ENCODE data around the gene IARS1. TPM values are rescaled to one million over a fixed set of nuclear protein-coding genes. Genes with fewer than 3 reads are reported as not detected.

Gene IARS1
- polyA plus RNA-seq, 1 of the 3 experiments (the other 2 are of a cell fraction): 30.4 TPM

- Histone ChIP-seq H3K36me3 (replicated peaks in 1 of 2; ENCODE audit: control insufficient read depth in 1 of 2, insufficient read depth in 2 of 2, low read length in 1 of 2) (peaks cover 52 to 62% of the 10 kb centered on the region in 2 experiments), H3K4me3 (ENCODE audit: low read depth in 2 of 2, low read length in 1 of 2) (no peak overlapping the region)
- 96% methylated on average over 3 of the region's 3 CpGs for WGBS (ENCODE audit: low lambda C conversion rate)
These were observed 4.1 kb upstream of the IARS1 start for GRCh38 chr9:92297611-92298010.

More at GRCh38 chr9:92297611-92298010, 4.1 kb upstream of the IARS1 start:
- TF ChIP-seq MAX (IDR thresholded peaks at IDR 0.05; ENCODE audit: low read depth): no peak
- no peak for TF ChIP-seq TAF1 (IDR thresholded peaks at IDR 0.05; ENCODE audit: borderline replicate concordance, low read depth, low read length)
- no peak for TF ChIP-seq ZBTB33 (IDR thresholded peaks at IDR 0.05; ENCODE audit: borderline replicate concordance, low read depth)
- TF ChIP-seq RCOR1 (IDR thresholded peaks at IDR 0.05; ENCODE audit: low read length): no peak
- TF ChIP-seq POLR2AphosphoS5 (IDR thresholded peaks at IDR 0.05; ENCODE audit: low read depth, low read length): no peak
- no peak for TF ChIP-seq USF2 (IDR thresholded peaks at IDR 0.05; ENCODE audit: borderline replicate concordance, low read depth, low read length)
- no peak for TF ChIP-seq RXRA (IDR thresholded peaks at IDR 0.05; ENCODE audit: borderline replicate concordance, low read depth)
- no peak for TF ChIP-seq RFX5 (IDR thresholded peaks at IDR 0.05; ENCODE audit: low read length)
- TF ChIP-seq RAD21 (IDR thresholded peaks at IDR 0.05; ENCODE audit: low read length): no peak
- no peak for TF ChIP-seq ELF1 (IDR thresholded peaks at IDR 0.05)
- TF ChIP-seq MXI1 (IDR thresholded peaks at IDR 0.05; ENCODE audit: low read depth, low read length): no peak
- no peak for TF ChIP-seq TEAD4 (IDR thresholded peaks at IDR 0.05; ENCODE audit: borderline replicate concordance, insufficient read depth)
- no peak for TF ChIP-seq YY1 (IDR thresholded peaks at IDR 0.05; ENCODE audit: low read depth)
- no peak for TF ChIP-seq EP300 (IDR thresholded peaks at IDR 0.05; ENCODE audit: borderline replicate concordance in 1 of 2, low read depth in 1 of 2, low read length in 1 of 2)
- no peak for TF ChIP-seq SIN3A (IDR thresholded peaks at IDR 0.05; ENCODE audit: borderline replicate concordance, low read depth, low read length)
- TF ChIP-seq NRF1 (IDR thresholded peaks at IDR 0.05; ENCODE audit: low read depth, low read length): no peak
- TF ChIP-seq REST (IDR thresholded peaks at IDR 0.05; ENCODE audit: low read depth, low read length): no peak
- Histone ChIP-seq H3K9me3 (no peaks in the 10 kb centered on the region), H3K4me2 (no peak overlapping the region), H3K27me3 (ENCODE audit: insufficient read depth) (no peaks in the 10 kb centered on the region), H2AFZ (ENCODE audit: low read depth) (no peak overlapping the region), H3K9me2 (no peaks in the 10 kb centered on the region), H3K4me1 (ENCODE audit: control insufficient read depth in 1 of 2, insufficient read depth in 2 of 2, low read depth in 1 of 2, low read length in 1 of 2) (peaks cover 5% of the 10 kb centered on the region in 2 experiments; a peak in 3 of 4 replicates), H3F3A (replicated peaks; ENCODE audit: insufficient read depth) (peaks cover 9% of the 10 kb centered on the region), H4K20me1 (ENCODE audit: insufficient read depth) (no peaks in the 10 kb centered on the region), H3K79me2 (ENCODE audit: insufficient read depth) (peaks cover 12% of the 10 kb centered on the region), H3K27ac (ENCODE audit: low read depth in 2 of 2, low read length in 1 of 2) (no peak overlapping the region), H3K9ac (no peak overlapping the region)
- DNase-seq: no peak
- POLR2A ChIA-PET: no interaction called here
- CTCF ChIA-PET: no interaction called here

Measured in SK-N-SH (cell line).